Measurements from ENCODE around the gene EXOG.

- TF ChIP-seq CTCF (IDR thresholded peaks at IDR 0.05) (no peak), EZH2 (IDR thresholded peaks at IDR 0.05; ENCODE audit: borderline replicate concordance, insufficient read depth, low read depth, low read length, poor library complexity, severe bottlenecking) (no peak)
Measured at GRCh38 chr3:38519651-38520050, 23.5 kb downstream of the EXOG start.

Measured in B cell (primary cell).